ENCODE results near the gene CDX1. TPM values are rescaled to one million over a fixed set of nuclear protein-coding genes. Genes with fewer than 3 reads are reported as not detected.

Gene CDX1
- total RNA-seq, 1 experiment from 2014 or later, result not detected

GRCh38 chr5:150180241-150181026, 13.9 kb downstream of the CDX1 start:
- no peak for DNase-seq (ENCODE audit: extremely low read depth, low read depth)

- DNase-seq (ENCODE audit: extremely low read depth, low read depth), result no peak
Measured at GRCh38 chr5:150181027-150181426, 14.4 kb downstream of the CDX1 start.

- no peak for DNase-seq (ENCODE audit: extremely low read depth, low read depth)
Measured at GRCh38 chr5:150181766-150182545, 15.4 kb downstream of the CDX1 start.

GRCh38 chr5:150182774-150183173, 16.2 kb downstream of the CDX1 start:
- DNase-seq (ENCODE audit: extremely low read depth, low read depth), result no peak

GRCh38 chr5:150183436-150183835, 16.9 kb downstream of the CDX1 start:
- DNase-seq (ENCODE audit: extremely low read depth, low read depth), result no peak

- no peak for DNase-seq (ENCODE audit: extremely low read depth, low read depth)
Measured at GRCh38 chr5:150184006-150184405, 17.4 kb downstream of the CDX1 start.

GRCh38 chr5:150184990-150185912, 18.7 kb downstream of the CDX1 start:
- DNase-seq (ENCODE audit: extremely low read depth, low read depth), result no peak

GRCh38 chr5:150186137-150186536, 19.6 kb downstream of the CDX1 start:
- DNase-seq (ENCODE audit: extremely low read depth, low read depth), result no peak

- no peak for DNase-seq (ENCODE audit: extremely low read depth, low read depth)
Measured at GRCh38 chr5:150186897-150187296, 20.3 kb downstream of the CDX1 start.

GRCh38 chr5:150188146-150188842, 21.7 kb downstream of the CDX1 start:
- no peak for DNase-seq (ENCODE audit: extremely low read depth, low read depth)

- no peak for DNase-seq (ENCODE audit: extremely low read depth, low read depth)
Measured at GRCh38 chr5:150189326-150189725, 22.7 kb downstream of the CDX1 start.

- no peak for DNase-seq (ENCODE audit: extremely low read depth, low read depth)
Measured at GRCh38 chr5:150189728-150190502, 23.3 kb downstream of the CDX1 start, which contains the start of gene SLC6A7. Gene SLC6A7 (plus strand): TSS chr5:150190062. CDS start chr5:150190328, 266 bp downstream.

GRCh38 chr5:150190503-150190979, 24.0 kb downstream of the CDX1 start:
- DNase-seq (ENCODE audit: extremely low read depth, low read depth), result no peak

GRCh38 chr5:150190987-150191386, 24.4 kb downstream of the CDX1 start:
- no peak for DNase-seq (ENCODE audit: extremely low read depth, low read depth)

GRCh38 chr5:150192462-150192861, 25.9 kb downstream of the CDX1 start:
- no peak for DNase-seq (ENCODE audit: extremely low read depth, low read depth)

- no peak for DNase-seq (ENCODE audit: extremely low read depth, low read depth)
Measured at GRCh38 chr5:150195736-150196485, 29.3 kb downstream of the CDX1 start.

- DNase-seq (ENCODE audit: extremely low read depth, low read depth), result no peak
Measured at GRCh38 chr5:150196514-150196913, 29.9 kb downstream of the CDX1 start.

- DNase-seq (ENCODE audit: extremely low read depth, low read depth), result no peak
Measured at GRCh38 chr5:150196986-150197385, 30.4 kb downstream of the CDX1 start.

- no peak for DNase-seq (ENCODE audit: extremely low read depth, low read depth)
Measured at GRCh38 chr5:150197476-150197875, 30.9 kb downstream of the CDX1 start.
